Measurements from ENCODE around the gene VDR. TPM values are rescaled to one million over a fixed set of nuclear protein-coding genes. Genes with fewer than 3 reads are reported as not detected.

Gene VDR
- total RNA-seq, 1 donor from 2014 or later = 4.6 TPM

DNA sequence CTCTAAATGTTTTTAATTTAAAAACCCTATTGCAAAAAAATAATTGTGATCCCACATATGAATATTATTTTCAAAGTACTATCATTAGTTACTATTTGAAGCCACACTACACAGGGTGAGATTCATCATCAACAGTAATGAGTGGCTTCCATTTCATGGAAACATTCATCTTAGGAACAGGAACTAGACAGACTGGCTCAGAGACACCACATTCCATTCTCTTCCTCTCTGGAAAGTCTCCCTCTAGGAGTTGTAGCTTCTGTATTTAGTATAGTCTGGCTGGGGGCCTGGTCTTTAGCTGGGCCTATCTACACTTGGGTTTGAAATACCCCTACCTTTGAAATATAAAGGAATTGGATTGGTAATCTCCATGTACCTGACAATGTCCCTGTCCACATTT, 6.2 kb upstream of the VDR start:
- Mint-ChIP-seq H3K27me3 (ENCODE audit: low read depth) (peaks cover 4% of the 10 kb centered on the region), H3K4me3 (ENCODE audit: unreplicated experiment) (no peak overlapping the region)

DNA sequence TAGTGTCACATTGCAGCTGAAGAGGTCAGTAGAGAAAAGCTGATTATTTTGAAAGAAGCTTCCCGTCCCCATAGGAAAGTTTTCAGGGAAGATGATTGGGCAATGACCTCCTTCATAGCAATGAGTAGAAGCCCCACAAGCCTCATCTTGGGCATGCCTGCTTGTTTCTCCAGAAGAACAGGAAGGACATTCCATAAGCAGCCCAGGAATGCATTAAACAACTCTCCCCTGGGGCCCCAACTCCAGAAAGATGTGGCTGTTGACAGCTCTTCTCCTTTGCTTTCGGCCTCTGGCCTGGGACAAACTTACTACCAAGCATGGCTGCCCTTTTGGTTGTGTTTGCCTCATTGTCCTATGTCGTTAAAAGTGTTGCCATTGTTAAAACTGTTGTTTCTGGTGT, 5.7 kb upstream of the VDR start:
- TF ChIP-seq, protein P1, sequence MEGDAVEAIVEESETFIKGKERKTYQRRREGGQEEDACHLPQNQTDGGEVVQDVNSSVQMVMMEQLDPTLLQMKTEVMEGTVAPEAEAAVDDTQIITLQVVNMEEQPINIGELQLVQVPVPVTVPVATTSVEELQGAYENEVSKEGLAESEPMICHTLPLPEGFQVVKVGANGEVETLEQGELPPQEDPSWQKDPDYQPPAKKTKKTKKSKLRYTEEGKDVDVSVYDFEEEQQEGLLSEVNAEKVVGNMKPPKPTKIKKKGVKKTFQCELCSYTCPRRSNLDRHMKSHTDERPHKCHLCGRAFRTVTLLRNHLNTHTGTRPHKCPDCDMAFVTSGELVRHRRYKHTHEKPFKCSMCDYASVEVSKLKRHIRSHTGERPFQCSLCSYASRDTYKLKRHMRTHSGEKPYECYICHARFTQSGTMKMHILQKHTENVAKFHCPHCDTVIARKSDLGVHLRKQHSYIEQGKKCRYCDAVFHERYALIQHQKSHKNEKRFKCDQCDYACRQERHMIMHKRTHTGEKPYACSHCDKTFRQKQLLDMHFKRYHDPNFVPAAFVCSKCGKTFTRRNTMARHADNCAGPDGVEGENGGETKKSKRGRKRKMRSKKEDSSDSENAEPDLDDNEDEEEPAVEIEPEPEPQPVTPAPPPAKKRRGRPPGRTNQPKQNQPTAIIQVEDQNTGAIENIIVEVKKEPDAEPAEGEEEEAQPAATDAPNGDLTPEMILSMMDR (IDR thresholded peaks at IDR 0.05) = no peak
- H3K36me3 Mint-ChIP-seq (ENCODE audit: low read depth) = peaks cover 2% of the 10 kb centered on the region
- H3K9me3 Mint-ChIP-seq (ENCODE audit: low read depth) = peaks cover 5% of the 10 kb centered on the region
- peaks cover 14% of the 10 kb centered on the region for H3K4me1 Mint-ChIP-seq (ENCODE audit: low read depth)
- DNase-seq (ENCODE audit: low spot score) = no peak
- H3K27ac Mint-ChIP-seq (ENCODE audit: unreplicated experiment) = no peak overlapping the region
- H3K4me3 Mint-ChIP-seq (ENCODE audit: unreplicated experiment) = no peak overlapping the region
- peaks cover 4% of the 10 kb centered on the region for H3K27me3 Mint-ChIP-seq (ENCODE audit: low read depth)

More for the DNA sequence above, 6.2 kb upstream of the VDR start:
- TF ChIP-seq, protein P1 (IDR thresholded peaks at IDR 0.05) = no peak
- Mint-ChIP-seq H3K36me3 (ENCODE audit: low read depth) (peaks cover 2% of the 10 kb centered on the region), H3K4me1 (ENCODE audit: low read depth) (peaks cover 14% of the 10 kb centered on the region), H3K27ac (ENCODE audit: unreplicated experiment) (no peak overlapping the region), H3K9me3 (ENCODE audit: low read depth) (peaks cover 5% of the 10 kb centered on the region)
- DNase-seq (ENCODE audit: low spot score) = no peak

DNA sequence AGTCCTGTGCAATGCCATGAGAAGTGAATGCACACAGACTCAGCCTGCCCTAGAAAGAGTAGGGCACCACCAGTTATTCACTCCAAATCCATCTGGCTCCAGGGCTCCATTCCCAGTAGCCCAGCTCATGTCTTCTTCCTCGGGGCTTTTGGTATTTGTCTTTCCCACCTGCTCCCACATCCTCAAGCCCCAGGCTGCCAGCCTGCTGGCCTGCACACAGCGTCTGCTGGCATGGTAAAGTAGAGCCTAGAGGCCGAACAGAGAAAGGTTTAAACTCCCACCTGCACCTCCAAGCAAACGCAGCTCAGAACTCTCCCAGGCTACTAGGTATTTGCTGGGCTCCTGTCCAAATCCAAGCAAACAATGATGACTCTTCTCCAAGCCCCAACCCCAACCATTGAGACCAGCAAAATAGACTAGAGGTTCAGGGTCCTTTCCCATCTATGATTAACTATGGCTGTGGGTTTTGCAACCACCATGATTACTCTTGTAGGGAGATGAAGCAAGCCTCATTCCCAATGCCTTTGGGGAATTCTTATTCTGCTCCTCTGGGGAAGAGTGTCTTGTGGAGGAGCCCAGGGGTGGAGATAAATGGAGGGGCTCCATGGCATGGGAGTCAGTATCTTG, 5.2 kb upstream of the VDR start:
- Mint-ChIP-seq H3K4me3 (ENCODE audit: unreplicated experiment) (no peak overlapping the region), H3K27me3 (ENCODE audit: low read depth) (peaks cover 4% of the 10 kb centered on the region), H3K9me3 (ENCODE audit: low read depth) (peaks cover 5% of the 10 kb centered on the region), H3K27ac (ENCODE audit: unreplicated experiment) (no peak overlapping the region), H3K4me1 (ENCODE audit: low read depth) (peaks cover 14% of the 10 kb centered on the region), H3K36me3 (ENCODE audit: low read depth) (peaks cover 2% of the 10 kb centered on the region)
- DNase-seq (ENCODE audit: low spot score) = no peak
- TF ChIP-seq, protein P1 (IDR thresholded peaks at IDR 0.05) = no peak

DNA sequence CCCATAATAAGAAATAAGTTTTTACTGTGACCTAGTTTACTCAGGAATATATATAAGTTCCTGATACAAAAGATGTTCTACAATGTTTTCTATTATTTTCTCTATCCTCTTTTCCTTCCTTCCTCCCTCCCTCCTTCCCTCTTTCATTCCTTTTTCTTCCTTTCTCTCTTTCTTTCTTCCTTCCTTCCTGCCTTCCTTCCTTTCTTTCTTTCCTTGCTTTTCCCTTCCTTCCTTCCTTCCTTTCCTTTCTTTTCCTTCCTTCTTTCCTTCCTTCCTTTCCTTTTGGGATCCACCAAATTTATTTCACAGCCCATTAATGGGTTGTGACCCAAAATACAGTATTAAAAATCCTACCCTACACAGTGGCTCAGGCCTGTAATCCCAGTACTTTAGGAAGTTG, 3.9 kb upstream of the VDR start:
- Mint-ChIP-seq H3K9me3 (ENCODE audit: low read depth) (no peaks in the 10 kb centered on the region), H3K4me1 (ENCODE audit: low read depth) (peaks cover 24% of the 10 kb centered on the region)
- no peak for DNase-seq (ENCODE audit: low spot score)

DNA sequence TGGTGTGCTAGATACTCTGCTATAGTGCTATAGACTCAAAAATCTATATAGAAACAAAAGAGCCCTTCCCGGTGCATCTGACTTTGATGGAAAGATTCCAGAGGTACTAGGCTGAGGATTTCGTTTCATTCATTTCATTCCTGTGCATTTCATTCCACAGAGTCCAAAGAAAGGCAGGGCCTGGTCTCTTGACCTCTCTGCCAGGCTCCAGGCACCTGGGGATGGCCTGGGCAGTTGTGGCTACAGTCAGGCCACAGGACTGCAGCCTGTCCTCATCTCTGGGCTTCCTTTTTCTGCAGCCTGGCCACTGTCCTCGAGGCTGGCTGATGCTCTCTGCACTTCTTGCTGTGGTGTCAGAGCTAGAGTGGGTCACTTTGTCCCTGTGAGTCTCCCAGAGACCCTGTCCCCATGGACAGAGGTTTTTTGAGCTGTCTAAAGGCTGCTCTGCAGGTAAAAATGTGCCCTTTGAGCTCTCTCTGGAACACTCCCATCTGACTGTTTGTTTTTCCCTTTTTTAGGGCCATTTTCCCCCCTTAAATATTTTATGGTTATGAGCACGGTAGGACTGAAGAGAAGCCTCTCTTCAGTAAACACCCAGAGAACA, 3.2 kb upstream of the VDR start:
- Mint-ChIP-seq H3K4me1 (ENCODE audit: low read depth) (peaks cover 32% of the 10 kb centered on the region), H3K36me3 (ENCODE audit: low read depth) (no peaks in the 10 kb centered on the region), H3K27ac (ENCODE audit: unreplicated experiment) (no peak overlapping the region), H3K9me3 (ENCODE audit: low read depth) (no peaks in the 10 kb centered on the region), H3K27me3 (ENCODE audit: low read depth) (no peaks in the 10 kb centered on the region), H3K4me3 (ENCODE audit: unreplicated experiment) (no peak overlapping the region)
- DNase-seq (ENCODE audit: low spot score) = no peak
- TF ChIP-seq, protein P1 (IDR thresholded peaks at IDR 0.05) = no peak

More for the DNA sequence above, 3.9 kb upstream of the VDR start:
- H3K4me3 Mint-ChIP-seq (ENCODE audit: unreplicated experiment) = no peak overlapping the region
- TF ChIP-seq, protein P1 (IDR thresholded peaks at IDR 0.05) = no peak
- H3K27ac Mint-ChIP-seq (ENCODE audit: unreplicated experiment) = no peak overlapping the region
- no peaks in the 10 kb centered on the region for H3K27me3 Mint-ChIP-seq (ENCODE audit: low read depth)
- no peaks in the 10 kb centered on the region for H3K36me3 Mint-ChIP-seq (ENCODE audit: low read depth)
